Upper lobe of left lung (tissue), 4 donors: ENCODE data around the gene IQGAP1.

Source experiments
- CTCF ChIP-seq, 6 experiments: fragments of 450-650 bp in 4 of 6; fragments of 200-600 bp in 2 of 6; sonication (generic) in 2 of 6; IDR thresholded peaks; one replicate each; pipeline ENCODE4 v1.5.1; 2016 to 2019; ENCODE audit warnings: antibody characterized with exemption in 6 of 6
- POLR2A ChIP-seq, 4 donors: fragments of 450-650 bp; IDR thresholded peaks; one replicate each; pipeline ENCODE4 v1.5.1; 2016 to 2017; ENCODE audit warnings: antibody characterized with exemption in 4 of 4, mild to moderate bottlenecking in 2 of 4

DNA sequence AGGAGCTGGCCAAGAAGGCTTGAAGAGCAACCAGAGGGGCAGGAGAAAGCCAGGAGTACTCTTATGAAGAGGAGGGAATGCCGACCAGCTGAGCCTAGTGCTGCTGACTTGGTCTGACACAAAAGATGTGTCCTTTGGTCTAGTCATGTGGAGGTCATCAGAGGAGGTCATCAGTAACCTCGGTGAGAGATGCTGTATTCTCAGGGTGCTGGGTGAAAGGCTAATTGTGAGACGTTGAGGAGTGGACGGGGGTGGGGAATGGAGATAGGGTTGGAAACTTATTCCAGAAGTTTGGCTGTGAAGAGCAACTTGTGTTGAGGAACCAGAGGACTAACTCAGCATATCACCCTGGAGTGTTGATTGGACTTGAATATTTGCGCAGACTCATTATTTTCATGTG lies 147.2 kb downstream of the IQGAP1 start:
- TF ChIP-seq CTCF (IDR thresholded peaks at IDR 0.05) (no peak), POLR2A (IDR thresholded peaks at IDR 0.05) (no peak)
